Measurements from ENCODE around the gene PTPRN2. TPM values are rescaled to one million over a fixed set of nuclear protein-coding genes. Genes with fewer than 3 reads are reported as not detected.

PTPRN2 gene
- total and polyA plus RNA-seq, 2 donors (not counting 3 experiments of a cell fraction or from before 2014, with no cell fraction given): 0.62 to 0.88 TPM

- Histone ChIP-seq H3K27me3 (ENCODE audit: control insufficient read depth in 2 of 2, insufficient read depth in 2 of 2, low read length in 2 of 2) (no peaks in the 10 kb centered on the region), H2AFZ (ENCODE audit: low read depth, low read length) (no peak overlapping the region), H3K4me3 (replicated peaks in 1 of 3; ENCODE audit: insufficient read depth in 1 of 3, low read depth in 1 of 3, low read length in 3 of 3) (no peak overlapping the region), H3K27ac (ENCODE audit: insufficient read depth, low read depth, low read length) (no peak overlapping the region), H3K9ac (replicated peaks; ENCODE audit: extremely low read depth, insufficient read depth, low read length) (no peak overlapping the region), H4K20me1 (replicated peaks; ENCODE audit: control insufficient read depth, extremely low read depth, insufficient read depth, low read length) (no peaks in the 10 kb centered on the region), H3K36me3 (ENCODE audit: control insufficient read depth in 2 of 2, extremely low read depth in 1 of 2, insufficient read depth in 2 of 2, low read length in 2 of 2) (no peaks in the 10 kb centered on the region), H3K79me2 (ENCODE audit: control insufficient read depth, insufficient read depth, low read length) (no peaks in the 10 kb centered on the region), H3K9me3 (replicated peaks; ENCODE audit: control insufficient read depth, insufficient read depth, low read length) (peaks cover 7% of the 10 kb centered on the region), H3K9me1 (replicated peaks; ENCODE audit: control insufficient read depth, extremely low read depth, insufficient read depth, low read length) (no peaks in the 10 kb centered on the region), H3K4me2 (ENCODE audit: insufficient read depth, low read length) (no peak overlapping the region), H3K4me1 (ENCODE audit: control insufficient read depth, extremely low read depth, insufficient read depth, low read length) (no peaks in the 10 kb centered on the region)
- FAIRE-seq (no peak), DNase-seq (ENCODE audit: low read depth, low spot score) (no peak)
- intact Hi-C loops (cut with micrococcal nuclease): no loop called here
- ChIA-PET CTCF (no interaction called here), POLR2A (no interaction called here)
- TF ChIP-seq FOS (IDR thresholded peaks at IDR 0.05; ENCODE audit: borderline replicate concordance, insufficient read depth, low read length) (no peak), POLR2AphosphoS5 (IDR thresholded peaks at IDR 0.05; ENCODE audit: insufficient read depth, low read depth, low read length) (no peak), JUN (IDR thresholded peaks at IDR 0.05; ENCODE audit: borderline replicate concordance, insufficient read depth, insufficient read length, low read depth) (no peak), POLR2A (IDR thresholded peaks at IDR 0.05; ENCODE audit: low read depth, low read length) (no peak), EZH2 (IDR thresholded peaks at IDR 0.05; ENCODE audit: borderline replicate concordance, low read depth, low read length, severe bottlenecking) (no peak), MYC (IDR thresholded peaks at IDR 0.05; ENCODE audit: low read depth, low read length) (no peak), GATA2 (IDR thresholded peaks at IDR 0.05; ENCODE audit: insufficient read depth, insufficient read length, low read depth, low read length) (no peak)
- TF ChIP-seq, protein P1, sequence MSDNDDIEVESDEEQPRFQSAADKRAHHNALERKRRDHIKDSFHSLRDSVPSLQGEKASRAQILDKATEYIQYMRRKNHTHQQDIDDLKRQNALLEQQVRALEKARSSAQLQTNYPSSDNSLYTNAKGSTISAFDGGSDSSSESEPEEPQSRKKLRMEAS (IDR thresholded peaks at IDR 0.05; ENCODE audit: insufficient read depth, insufficient read length): no peak
- TF ChIP-seq, protein P2, sequence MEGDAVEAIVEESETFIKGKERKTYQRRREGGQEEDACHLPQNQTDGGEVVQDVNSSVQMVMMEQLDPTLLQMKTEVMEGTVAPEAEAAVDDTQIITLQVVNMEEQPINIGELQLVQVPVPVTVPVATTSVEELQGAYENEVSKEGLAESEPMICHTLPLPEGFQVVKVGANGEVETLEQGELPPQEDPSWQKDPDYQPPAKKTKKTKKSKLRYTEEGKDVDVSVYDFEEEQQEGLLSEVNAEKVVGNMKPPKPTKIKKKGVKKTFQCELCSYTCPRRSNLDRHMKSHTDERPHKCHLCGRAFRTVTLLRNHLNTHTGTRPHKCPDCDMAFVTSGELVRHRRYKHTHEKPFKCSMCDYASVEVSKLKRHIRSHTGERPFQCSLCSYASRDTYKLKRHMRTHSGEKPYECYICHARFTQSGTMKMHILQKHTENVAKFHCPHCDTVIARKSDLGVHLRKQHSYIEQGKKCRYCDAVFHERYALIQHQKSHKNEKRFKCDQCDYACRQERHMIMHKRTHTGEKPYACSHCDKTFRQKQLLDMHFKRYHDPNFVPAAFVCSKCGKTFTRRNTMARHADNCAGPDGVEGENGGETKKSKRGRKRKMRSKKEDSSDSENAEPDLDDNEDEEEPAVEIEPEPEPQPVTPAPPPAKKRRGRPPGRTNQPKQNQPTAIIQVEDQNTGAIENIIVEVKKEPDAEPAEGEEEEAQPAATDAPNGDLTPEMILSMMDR (IDR thresholded peaks at IDR 0.05; ENCODE audit: extremely low read depth in 1 of 2, insufficient read depth in 1 of 2, low read depth in 1 of 2, low read length in 2 of 2): no peak
- no TSS peak for BruUV-seq (replicated peaks)
- dilution Hi-C loops (cut with MboI; ENCODE audit: extremely low pct_ligation_motif_present, low sequenced_read_pairs): no loop called here
These were observed 336.3 kb downstream of the PTPRN2 start for GRCh38 chr7:158251061-158251965.

Data from endothelial cell of umbilical vein (primary cell).